Measurements from ENCODE around the gene TSC2. TPM values are rescaled to one million over a fixed set of nuclear protein-coding genes. Genes with fewer than 3 reads are reported as not detected.

The TSC2 gene
- total and polyA plus RNA-seq, 9 of the 15 experiments (the other 6 are each of a cell fraction or from before 2014, with no cell fraction given): 1.3 to 68.1 (median 16.6) TPM

DNA sequence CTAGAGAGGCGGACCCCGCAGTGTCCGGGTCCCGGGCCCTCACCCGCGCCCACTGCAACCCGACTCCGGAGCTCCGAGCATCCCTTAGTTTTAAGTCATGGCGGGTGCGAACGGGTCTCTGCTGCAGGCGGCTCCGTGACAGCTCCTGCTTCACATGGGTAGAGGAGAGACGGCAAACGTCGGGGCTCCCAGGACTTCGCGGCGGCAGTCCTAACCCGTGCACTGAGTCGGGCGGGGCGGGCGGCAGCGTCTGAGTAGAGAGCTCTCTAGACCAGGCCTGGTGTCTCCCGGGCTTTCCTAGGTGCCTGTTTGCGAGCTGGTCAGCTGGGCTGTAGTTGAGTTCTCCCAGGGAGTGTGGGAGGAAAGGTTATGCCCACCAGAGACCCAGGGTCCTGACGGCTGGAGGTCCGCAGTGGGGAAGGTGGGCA lies 345 bp downstream of the TSC2 start (continued):
- no peak for TF ChIP-seq YY1 (IDR thresholded peaks at IDR 0.05; ENCODE audit: borderline replicate concordance in 1 of 3, control insufficient read depth in 1 of 3, extremely low read depth in 1 of 3, insufficient read depth in 3 of 3, insufficient read length in 1 of 3, insufficient replicate concordance in 2 of 3, low read depth in 1 of 3, low read length in 2 of 3)
- TF ChIP-seq, protein P1, sequence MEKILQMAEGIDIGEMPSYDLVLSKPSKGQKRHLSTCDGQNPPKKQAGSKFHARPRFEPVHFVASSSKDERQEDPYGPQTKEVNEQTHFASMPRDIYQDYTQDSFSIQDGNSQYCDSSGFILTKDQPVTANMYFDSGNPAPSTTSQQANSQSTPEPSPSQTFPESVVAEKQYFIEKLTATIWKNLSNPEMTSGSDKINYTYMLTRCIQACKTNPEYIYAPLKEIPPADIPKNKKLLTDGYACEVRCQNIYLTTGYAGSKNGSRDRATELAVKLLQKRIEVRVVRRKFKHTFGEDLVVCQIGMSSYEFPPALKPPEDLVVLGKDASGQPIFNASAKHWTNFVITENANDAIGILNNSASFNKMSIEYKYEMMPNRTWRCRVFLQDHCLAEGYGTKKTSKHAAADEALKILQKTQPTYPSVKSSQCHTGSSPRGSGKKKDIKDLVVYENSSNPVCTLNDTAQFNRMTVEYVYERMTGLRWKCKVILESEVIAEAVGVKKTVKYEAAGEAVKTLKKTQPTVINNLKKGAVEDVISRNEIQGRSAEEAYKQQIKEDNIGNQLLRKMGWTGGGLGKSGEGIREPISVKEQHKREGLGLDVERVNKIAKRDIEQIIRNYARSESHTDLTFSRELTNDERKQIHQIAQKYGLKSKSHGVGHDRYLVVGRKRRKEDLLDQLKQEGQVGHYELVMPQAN (IDR thresholded peaks at IDR 0.05; ENCODE audit: borderline replicate concordance): peak; percentile 54; the same call in 1 of the 2 replicates
- TF ChIP-seq KAT7 (CRISPR knock-in tag; IDR thresholded peaks at IDR 0.05; ENCODE audit: borderline replicate concordance): peak; percentile 44; the same call in 1 of the 2 replicates
- no peak for TF ChIP-seq TFE3 (CRISPR knock-in tag; IDR thresholded peaks at IDR 0.05)
- TF ChIP-seq, protein P2, sequence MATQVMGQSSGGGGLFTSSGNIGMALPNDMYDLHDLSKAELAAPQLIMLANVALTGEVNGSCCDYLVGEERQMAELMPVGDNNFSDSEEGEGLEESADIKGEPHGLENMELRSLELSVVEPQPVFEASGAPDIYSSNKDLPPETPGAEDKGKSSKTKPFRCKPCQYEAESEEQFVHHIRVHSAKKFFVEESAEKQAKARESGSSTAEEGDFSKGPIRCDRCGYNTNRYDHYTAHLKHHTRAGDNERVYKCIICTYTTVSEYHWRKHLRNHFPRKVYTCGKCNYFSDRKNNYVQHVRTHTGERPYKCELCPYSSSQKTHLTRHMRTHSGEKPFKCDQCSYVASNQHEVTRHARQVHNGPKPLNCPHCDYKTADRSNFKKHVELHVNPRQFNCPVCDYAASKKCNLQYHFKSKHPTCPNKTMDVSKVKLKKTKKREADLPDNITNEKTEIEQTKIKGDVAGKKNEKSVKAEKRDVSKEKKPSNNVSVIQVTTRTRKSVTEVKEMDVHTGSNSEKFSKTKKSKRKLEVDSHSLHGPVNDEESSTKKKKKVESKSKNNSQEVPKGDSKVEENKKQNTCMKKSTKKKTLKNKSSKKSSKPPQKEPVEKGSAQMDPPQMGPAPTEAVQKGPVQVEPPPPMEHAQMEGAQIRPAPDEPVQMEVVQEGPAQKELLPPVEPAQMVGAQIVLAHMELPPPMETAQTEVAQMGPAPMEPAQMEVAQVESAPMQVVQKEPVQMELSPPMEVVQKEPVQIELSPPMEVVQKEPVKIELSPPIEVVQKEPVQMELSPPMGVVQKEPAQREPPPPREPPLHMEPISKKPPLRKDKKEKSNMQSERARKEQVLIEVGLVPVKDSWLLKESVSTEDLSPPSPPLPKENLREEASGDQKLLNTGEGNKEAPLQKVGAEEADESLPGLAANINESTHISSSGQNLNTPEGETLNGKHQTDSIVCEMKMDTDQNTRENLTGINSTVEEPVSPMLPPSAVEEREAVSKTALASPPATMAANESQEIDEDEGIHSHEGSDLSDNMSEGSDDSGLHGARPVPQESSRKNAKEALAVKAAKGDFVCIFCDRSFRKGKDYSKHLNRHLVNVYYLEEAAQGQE (IDR thresholded peaks at IDR 0.05; ENCODE audit: borderline replicate concordance): no peak
- TF ChIP-seq, protein P2 (CRISPR knock-in tag; IDR thresholded peaks at IDR 0.05; ENCODE audit: low read depth): no peak
- TF ChIP-seq TCF7 (IDR thresholded peaks at IDR 0.05; ENCODE audit: borderline replicate concordance): no peak
- TF ChIP-seq MTA3 (IDR thresholded peaks at IDR 0.05; ENCODE audit: borderline replicate concordance): no peak
- no peak for TF ChIP-seq ZNF280A (IDR thresholded peaks at IDR 0.05; ENCODE audit: low read depth, partially characterized antibody)
- no peak for TF ChIP-seq ZNF217 (CRISPR knock-in tag; IDR thresholded peaks at IDR 0.05)

Data from K562 (cell line).